Measurements from ENCODE around the gene PTGIR. TPM values are rescaled to one million over a fixed set of nuclear protein-coding genes. Genes with fewer than 3 reads are reported as not detected.

The PTGIR gene
- total and polyA plus RNA-seq, 2 donors (not counting 1 experiment from before 2014, with no cell fraction given): 16.5 to 27.8 TPM

GRCh38 chr19:46634045-46634655 lies 9.3 kb upstream of the PTGIR start:
- H3K4me2 ChIP-seq (ENCODE audit: extremely low read depth, insufficient read depth, low read length): no peak overlapping the region
- H3K4me3 ChIP-seq (replicated peaks in 1 of 4; ENCODE audit: control extremely low read depth in 1 of 4, insufficient read depth in 1 of 4, low read depth in 3 of 4, low read length in 4 of 4): peak overlapping the region in 1 of 4 experiments; percentile 32
- DNase-seq (ENCODE audit: low read depth in 2 of 2): peak; percentile 62 to 73
- H4K20me1 ChIP-seq (ENCODE audit: control insufficient read depth, extremely low read depth, insufficient read depth, low read length): no peaks in the 10 kb centered on the region
- H3K27me3 ChIP-seq (ENCODE audit: control insufficient read depth, insufficient read depth, low read length): peaks cover 2% of the 10 kb centered on the region
- no peak overlapping the region for H3K27ac ChIP-seq (ENCODE audit: insufficient read depth, low read length)
- no peaks in the 10 kb centered on the region for H3K9me3 ChIP-seq (ENCODE audit: control insufficient read depth, insufficient read depth, low read depth, low read length)
- H3K79me2 ChIP-seq (ENCODE audit: control insufficient read depth, insufficient read depth, low read length): no peaks in the 10 kb centered on the region
- no peak for TF ChIP-seq CTCF (conservative IDR thresholded peaks at IDR 0.05 in 1 of 2, IDR thresholded peaks at IDR 0.05 in 1 of 2; ENCODE audit: low read depth in 1 of 2, low read length in 2 of 2)
- TF ChIP-seq EZH2 (IDR thresholded peaks at IDR 0.05; ENCODE audit: low read length, missing control alignments): no peak
- H3K36me3 ChIP-seq (ENCODE audit: control insufficient read depth, insufficient read depth, low read length): no peaks in the 10 kb centered on the region
- peaks cover 17% of the 10 kb centered on the region for H3K4me1 ChIP-seq (ENCODE audit: control insufficient read depth, extremely low read depth, insufficient read depth, low read length)
- H3K9ac ChIP-seq (ENCODE audit: insufficient read depth, low read length): no peak overlapping the region
- no peak overlapping the region for H2AFZ ChIP-seq (ENCODE audit: low read length)

GRCh38 chr19:46633130-46633529 lies 8.2 kb upstream of the PTGIR start:
- no peak overlapping the region for H3K27ac ChIP-seq (ENCODE audit: insufficient read depth, low read length)
- no peak overlapping the region for H2AFZ ChIP-seq (ENCODE audit: low read length)
- DNase-seq (ENCODE audit: low read depth in 2 of 2): no peak
- H3K36me3 ChIP-seq (ENCODE audit: control insufficient read depth, insufficient read depth, low read length): no peaks in the 10 kb centered on the region
- H3K4me1 ChIP-seq (ENCODE audit: control insufficient read depth, extremely low read depth, insufficient read depth, low read length): peaks cover 13% of the 10 kb centered on the region
- no peak overlapping the region for H3K9ac ChIP-seq (ENCODE audit: insufficient read depth, low read length)
- H3K4me3 ChIP-seq (replicated peaks in 1 of 4; ENCODE audit: control extremely low read depth in 1 of 4, insufficient read depth in 1 of 4, low read depth in 3 of 4, low read length in 4 of 4): no peak overlapping the region
- no peak overlapping the region for H3K4me2 ChIP-seq (ENCODE audit: extremely low read depth, insufficient read depth, low read length)
- no peaks in the 10 kb centered on the region for H4K20me1 ChIP-seq (ENCODE audit: control insufficient read depth, extremely low read depth, insufficient read depth, low read length)
- no peaks in the 10 kb centered on the region for H3K79me2 ChIP-seq (ENCODE audit: control insufficient read depth, insufficient read depth, low read length)
- TF ChIP-seq EZH2 (IDR thresholded peaks at IDR 0.05; ENCODE audit: low read length, missing control alignments) (no peak), CTCF (conservative IDR thresholded peaks at IDR 0.05 in 1 of 2, IDR thresholded peaks at IDR 0.05 in 1 of 2; ENCODE audit: low read depth in 1 of 2, low read length in 2 of 2) (no peak)
- peaks cover 2% of the 10 kb centered on the region for H3K27me3 ChIP-seq (ENCODE audit: control insufficient read depth, insufficient read depth, low read length)
- H3K9me3 ChIP-seq (ENCODE audit: control insufficient read depth, insufficient read depth, low read depth, low read length): no peaks in the 10 kb centered on the region

DNA sequence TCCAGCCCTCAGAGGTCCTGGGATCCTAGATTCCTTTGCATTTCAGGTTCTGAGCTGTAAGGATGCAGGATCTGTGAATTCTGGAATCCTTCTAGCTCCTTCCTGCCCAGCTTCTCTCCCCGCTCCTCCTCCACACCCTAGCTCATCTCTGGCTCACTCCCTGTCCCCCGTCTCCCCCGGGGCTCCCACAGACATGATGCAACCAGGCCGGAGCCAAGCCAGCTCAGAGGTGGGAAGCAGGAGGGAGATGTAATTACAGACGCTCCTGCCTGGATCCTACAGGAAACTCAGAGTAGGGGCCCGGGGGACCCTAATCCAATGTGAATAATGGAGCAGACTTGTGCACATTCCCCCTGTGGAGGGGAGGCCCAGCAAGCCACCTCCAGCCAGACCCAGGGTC lies 6.6 kb upstream of the PTGIR start:
- H3K27me3 ChIP-seq (ENCODE audit: control insufficient read depth, insufficient read depth, low read length): no peaks in the 10 kb centered on the region
- no peak overlapping the region for H2AFZ ChIP-seq (ENCODE audit: low read length)
- no peaks in the 10 kb centered on the region for H3K36me3 ChIP-seq (ENCODE audit: control insufficient read depth, insufficient read depth, low read length)
- H3K79me2 ChIP-seq (ENCODE audit: control insufficient read depth, insufficient read depth, low read length): no peaks in the 10 kb centered on the region
- no peaks in the 10 kb centered on the region for H4K20me1 ChIP-seq (ENCODE audit: control insufficient read depth, extremely low read depth, insufficient read depth, low read length)
- no peak overlapping the region for H3K4me2 ChIP-seq (ENCODE audit: extremely low read depth, insufficient read depth, low read length)
- peaks cover 13% of the 10 kb centered on the region for H3K4me1 ChIP-seq (ENCODE audit: control insufficient read depth, extremely low read depth, insufficient read depth, low read length)
- no peaks in the 10 kb centered on the region for H3K9me3 ChIP-seq (ENCODE audit: control insufficient read depth, insufficient read depth, low read depth, low read length)
- peak in 1 of 2 donors; percentile 29 for DNase-seq (ENCODE audit: low read depth in 2 of 2)
- no peak overlapping the region for H3K27ac ChIP-seq (ENCODE audit: insufficient read depth, low read length)
- TF ChIP-seq CTCF (conservative IDR thresholded peaks at IDR 0.05 in 1 of 2, IDR thresholded peaks at IDR 0.05 in 1 of 2; ENCODE audit: low read depth in 1 of 2, low read length in 2 of 2): no peak
- no peak for TF ChIP-seq EZH2 (IDR thresholded peaks at IDR 0.05; ENCODE audit: low read length, missing control alignments)
- no peak overlapping the region for H3K4me3 ChIP-seq (replicated peaks in 1 of 4; ENCODE audit: control extremely low read depth in 1 of 4, insufficient read depth in 1 of 4, low read depth in 3 of 4, low read length in 4 of 4)
- H3K9ac ChIP-seq (ENCODE audit: insufficient read depth, low read length): no peak overlapping the region
